H1 (cell line): Measurements from ENCODE around the gene ATXN2. TPM values are rescaled to one million over a fixed set of nuclear protein-coding genes. Genes with fewer than 3 reads are reported as not detected.

Experiments used
- CTCF ChIA-PET: fragments of 300-600 bp; sonication (Branson Sonifier 250); formaldehyde crosslinking; loops from one replicate; lab custom pipeline; 2021; ENCODE audit not compliant: partially characterized antibody; lab: Charles Lee
- POLR2A ChIA-PET: fragments of 300-600 bp; sonication (Branson Sonifier 250); formaldehyde crosslinking; loops from one replicate; lab custom pipeline; 2021; ENCODE audit warnings: inconsistent platforms; ENCODE audit not compliant: partially characterized antibody; lab: Charles Lee
- DNase-seq, 2 experiments: peaks; one replicate each; pipeline versions ENCODE4 v3.0.0 to v3.0.0-alpha.2; 2010 to 2022; ENCODE audit warnings: low spot score in 2 of 2, low read depth in 1 of 2, mixed read lengths in 1 of 2
- FAIRE-seq: peaks from 2 replicates; lab custom pipeline; 2011; peaks lifted over from hg19 to GRCh38; lab: Jason Lieb, UNC
- H2AFZ ChIP-seq: 2 replicates; pipeline ENCODE4 v1.8.1; 2012; ENCODE audit warnings: low read length, inconsistent platforms
- H2AK5ac ChIP-seq: 2 replicates; pipeline ENCODE4 v1.6.1; 2013; ENCODE audit warnings: low read depth, low read length
- H2BK120ac ChIP-seq: replicated peaks from 2 replicates; pipeline ENCODE3; 2013; ENCODE audit warnings: low read depth, low read length, inconsistent platforms
- H2BK12ac ChIP-seq: 2 replicates; pipeline ENCODE4 v1.6.1; 2013; ENCODE audit warnings: low read depth, low read length
- H2BK15ac ChIP-seq: 2 replicates; pipeline ENCODE4 v1.6.1; 2013; ENCODE audit warnings: low read length
- H2BK20ac ChIP-seq: 2 replicates; pipeline ENCODE4 v1.6.1; 2013; ENCODE audit warnings: low read length
- H2BK5ac ChIP-seq: 2 replicates; pipeline ENCODE4 v1.6.1; 2013; ENCODE audit warnings: low read depth, low read length
- H3K14ac ChIP-seq: 2 replicates; pipeline ENCODE4 v1.6.1; 2013; ENCODE audit warnings: inconsistent platforms; ENCODE audit not compliant: insufficient read length
- H3K18ac ChIP-seq: 2 replicates; pipeline ENCODE4 v1.6.1; 2013; ENCODE audit warnings: low read length; ENCODE audit errors: extremely low read depth
- H3K23ac ChIP-seq: 2 replicates; pipeline ENCODE4 v1.6.1; 2013; ENCODE audit warnings: inconsistent platforms; ENCODE audit not compliant: insufficient read length
- H3K23me2 ChIP-seq: 2 replicates; pipeline ENCODE4 v1.6.1; 2013; ENCODE audit warnings: low read depth, low read length
- H3K27ac ChIP-seq: 2 replicates; pipeline ENCODE4 v1.6.1; 2011; ENCODE audit warnings: low read depth, low read length, inconsistent platforms
- H3K27me3 ChIP-seq, 4 experiments: replicated peaks in 1 of 4; 1 replicate in 1 of 4; 2 replicates in 3 of 4; pipeline versions ENCODE4 v1.6.1 to v1.8.1; 2011 to 2013; ENCODE audit warnings: low read length in 3 of 4, mild to moderate bottlenecking in 3 of 4, inconsistent platforms in 2 of 4, mixed read lengths in 2 of 4, moderate library complexity in 1 of 4; ENCODE audit not compliant: control insufficient read depth in 3 of 4, insufficient read depth in 3 of 4; ENCODE audit errors: extremely low read depth in 1 of 4
- H3K36me3 ChIP-seq, 4 experiments: 2 replicates each; pipeline versions ENCODE4 v1.6.1 to v1.8.1; 2011 to 2013; ENCODE audit warnings: mild to moderate bottlenecking in 4 of 4, low read length in 3 of 4, moderate library complexity in 2 of 4, control low read depth in 1 of 4, inconsistent platforms in 1 of 4; ENCODE audit not compliant: insufficient read depth in 4 of 4, control insufficient read depth in 2 of 4
- H3K4ac ChIP-seq: replicated peaks from 2 replicates; pipeline ENCODE3; 2013; ENCODE audit warnings: low read length, low read depth, mixed read lengths, inconsistent platforms; ENCODE audit not compliant: insufficient read length
- H3K4me1 ChIP-seq, 4 experiments: replicated peaks in 1 of 4; 1 replicate in 1 of 4; 2 replicates in 3 of 4; pipeline versions ENCODE4 v1.6.1 to v1.8.1; 2011 to 2013; ENCODE audit warnings: low read length in 3 of 4, inconsistent platforms in 2 of 4, mixed read lengths in 1 of 4; ENCODE audit not compliant: insufficient read depth in 4 of 4, control insufficient read depth in 3 of 4
- H3K4me2 ChIP-seq, 2 experiments: 2 replicates each; pipeline versions ENCODE4 v1.6.1 to v1.8.1; 2011 to 2013; ENCODE audit warnings: low read depth in 2 of 2, low read length in 2 of 2, control low read depth in 1 of 2, inconsistent platforms in 1 of 2, mild to moderate bottlenecking in 1 of 2; ENCODE audit not compliant: insufficient read depth in 1 of 2
- H3K4me3 ChIP-seq, 4 experiments: fragments of 200-600, 300-600 bp in 1 of 4; sonication (generic), shearing (Covaris generic), sonication (Bioruptor Twin) in 1 of 4; 2 replicates each; pipeline versions ENCODE4 v1.5.1 to v1.8.1; 2011 to 2016; ENCODE audit warnings: low read length in 4 of 4, low read depth in 3 of 4, control low read depth in 2 of 4, inconsistent platforms in 2 of 4, mild to moderate bottlenecking in 2 of 4, mixed read lengths in 1 of 4, moderate library complexity in 1 of 4; ENCODE audit not compliant: insufficient read depth in 2 of 4; ENCODE audit errors: extremely low read depth in 1 of 4
- H3K56ac ChIP-seq: replicated peaks from 2 replicates; pipeline ENCODE3; 2013; ENCODE audit warnings: low read depth, mild to moderate bottlenecking, mixed read lengths, low read length, inconsistent platforms; ENCODE audit not compliant: insufficient read length
- H3K79me1 ChIP-seq: 2 replicates; pipeline ENCODE4 v1.6.1; 2013; ENCODE audit warnings: low read depth, low read length, control low read depth
- H3K79me2 ChIP-seq, 2 experiments: 2 replicates each; pipeline versions ENCODE4 v1.6.1 to v1.8.1; 2012 to 2013; ENCODE audit warnings: low read length in 2 of 2, mild to moderate bottlenecking in 2 of 2, inconsistent platforms in 1 of 2; ENCODE audit not compliant: insufficient read depth in 2 of 2, control insufficient read depth in 1 of 2
- H3K9ac ChIP-seq, 4 experiments: replicated peaks in 1 of 4; 1 replicate in 1 of 4; 2 replicates in 3 of 4; pipeline versions ENCODE4 v1.6.1 to v1.8.1; 2011 to 2013; ENCODE audit warnings: low read depth in 3 of 4, low read length in 3 of 4, control low read depth in 2 of 4, mild to moderate bottlenecking in 2 of 4, moderate library complexity in 2 of 4, inconsistent platforms in 1 of 4; ENCODE audit errors: extremely low read depth in 1 of 4
- H3K9me3 ChIP-seq, 2 experiments: 2 replicates each; pipeline versions ENCODE4 v1.6.1 to v1.8.1; 2012 to 2013; ENCODE audit warnings: mild to moderate bottlenecking in 2 of 2, moderate library complexity in 2 of 2, control low read depth in 1 of 2, inconsistent platforms in 1 of 2, low read depth in 1 of 2, low read length in 1 of 2, mixed read lengths in 1 of 2; ENCODE audit not compliant: insufficient read depth in 2 of 2
- H4K20me1 ChIP-seq, 2 experiments: replicated peaks in 1 of 2; 2 replicates each; pipeline versions ENCODE3 to v1.8.1; 2011 to 2013; ENCODE audit warnings: inconsistent platforms in 2 of 2, low read length in 2 of 2, mild to moderate bottlenecking in 1 of 2; ENCODE audit not compliant: insufficient read depth in 2 of 2, control insufficient read depth in 1 of 2
- H4K5ac ChIP-seq: 2 replicates; pipeline ENCODE4 v1.6.1; 2013; ENCODE audit warnings: low read length, low read depth, mixed read lengths, inconsistent platforms; ENCODE audit not compliant: insufficient read length
- H4K8ac ChIP-seq: 2 replicates; pipeline ENCODE4 v1.8.0; 2013; ENCODE audit warnings: mild to moderate bottlenecking, moderate library complexity, low read length, inconsistent platforms; ENCODE audit not compliant: insufficient read depth; ENCODE audit errors: extremely low read depth
- H4K91ac ChIP-seq: replicated peaks from 2 replicates; pipeline ENCODE3; 2013; ENCODE audit warnings: low read length, mixed read lengths, inconsistent platforms; ENCODE audit not compliant: insufficient read length
- ASH2L ChIP-seq: fragments of 200-600, 300-600 bp; sonication (generic); IDR thresholded peaks from one replicate; pipeline ENCODE4 v1.7.1; 2017; ENCODE audit warnings: low read length
- BACH1 ChIP-seq: IDR thresholded peaks from 2 replicates; pipeline ENCODE4 v1.6.1; 2012; ENCODE audit warnings: low read length, improper control_type of control experiment
- CEBPB ChIP-seq: IDR thresholded peaks from 2 replicates; pipeline ENCODE4 v1.6.1; 2012; ENCODE audit warnings: low read depth, low read length
- EP300 ChIP-seq, 2 experiments: IDR thresholded peaks; 1 replicate in 1 of 2; 2 replicates in 1 of 2; pipeline ENCODE4 v1.6.1; 2011 to 2012; ENCODE audit warnings: low read depth in 2 of 2, low read length in 2 of 2, mild to moderate bottlenecking in 2 of 2, borderline replicate concordance in 1 of 2, inconsistent platforms in 1 of 2, moderate library complexity in 1 of 2
- GABPA ChIP-seq: IDR thresholded peaks from 2 replicates; pipeline ENCODE4 v1.6.1; 2011; ENCODE audit warnings: mild to moderate bottlenecking, low read length, moderate library complexity, borderline replicate concordance; ENCODE audit not compliant: insufficient read depth
- KDM4A ChIP-seq: IDR thresholded peaks from one replicate; pipeline ENCODE4 v1.7.1; 2012; ENCODE audit warnings: low read depth, mild to moderate bottlenecking, moderate library complexity, low read length, inconsistent platforms; ENCODE audit not compliant: severe bottlenecking
- MAFK ChIP-seq: IDR thresholded peaks from 2 replicates; pipeline ENCODE4 v1.6.1; 2012; ENCODE audit warnings: low read depth, mild to moderate bottlenecking, improper control_type of control experiment, low read length
- RAD21 ChIP-seq, 2 experiments: IDR thresholded peaks in 1 of 2; conservative IDR thresholded peaks in 1 of 2; 2 replicates each; pipeline ENCODE4 v1.6.1; 2011; ENCODE audit warnings: low read depth in 2 of 2, low read length in 2 of 2, improper control_type of control experiment in 1 of 2, inconsistent platforms in 1 of 2, mild to moderate bottlenecking in 1 of 2, moderate library complexity in 1 of 2
- RNF2 ChIP-seq: fragments of 200-900, 300-1000 bp; sonication (generic); IDR thresholded peaks from 2 replicates; pipeline ENCODE4 v1.7.1; 2016; ENCODE audit warnings: borderline replicate concordance, low read depth, mild to moderate bottlenecking, antibody characterized with exemption, low read length; ENCODE audit not compliant: poor library complexity, severe bottlenecking; ENCODE audit errors: missing control alignments
- SUZ12 ChIP-seq: fragments of 200-600 bp; sonication (generic); IDR thresholded peaks from 2 replicates; pipeline ENCODE4 v1.6.1; 2012; ENCODE audit warnings: mild to moderate bottlenecking, inconsistent platforms, low read length, moderate library complexity, mixed read lengths
- TAF1 ChIP-seq: IDR thresholded peaks from 2 replicates; pipeline ENCODE4 v1.6.1; 2011; ENCODE audit warnings: mild to moderate bottlenecking, low read depth, low read length
- TBP ChIP-seq: IDR thresholded peaks from 2 replicates; pipeline ENCODE4 v1.6.1; 2011; ENCODE audit warnings: low read depth, low read length, improper control_type of control experiment
- WGBS, 2 experiments: shearing (Covaris generic) in 1 of 2; methylation state at CpG; one replicate each; pipeline versions ENCODE4 v1.1.6 to v1.1.7; 2013 to 2015; ENCODE audit warnings: low lambda C conversion rate in 2 of 2, mixed read lengths in 2 of 2, inconsistent platforms in 1 of 2, low coverage in 1 of 2, missing lambda C conversion rate in 1 of 2; ENCODE audit not compliant: insufficient replicate concordance in 2 of 2, insufficient coverage in 1 of 2, insufficient read length in 1 of 2; ENCODE audit errors: extremely low coverage in 1 of 2, missing lambda C conversion rate in 1 of 2; 5-methylcytosine and 5-hydroxymethylcytosine counted together
- polyA plus RNA-seq, 7 experiments: library from polyadenylated mRNA; depleted of rRNA in 3 of 7; stranded (reverse) in 5 of 7; unstranded in 2 of 7; fragments of >200 nt in 5 of 7; fragments of 200-250 nt in 2 of 7; gene quantifications; 1 replicate in 5 of 7; 2 replicates in 1 of 7; 4 replicates in 1 of 7; pipeline versions ENCODE4 v1.2.1 to v1.2.3, GENCODE V29; 2011 to 2013; ENCODE audit warnings: missing spikeins in 2 of 7, mixed read lengths in 2 of 7
- total RNA-seq: library from RNA; stranded (reverse); fragmentation: NEBNext Ultra II Directional; extraction: Animal tissue kit (Norgen Biotek cat#: 25700); gene quantifications from 2 replicates; pipeline ENCODE4 v1.2.1, GENCODE V29; 2021

ATXN2 gene
- total and polyA plus RNA-seq, 2 of the 8 experiments (the other 6 are each of a cell fraction or from before 2014, with no cell fraction given): 46.6 to 80.7 TPM

- FAIRE-seq (no peak), DNase-seq (no peak)
- H3K9ac ChIP-seq: no peak overlapping the region
- H3K18ac ChIP-seq: no peak overlapping the region
- H2AFZ ChIP-seq: no peak overlapping the region
- H3K36me3 ChIP-seq: peaks cover 12 to 26% (median 22%) of the 10 kb centered on the region in 4 experiments
- no peak overlapping the region for H3K56ac ChIP-seq
- H2BK5ac ChIP-seq: 0 out of 2 replicates have a peak overlapping the region, but pooled peaks have one; percentile 61
- POLR2A ChIA-PET: interaction anchor here (1.1 to 5.3 kb wide), 7 partner anchors 10 to 40 kb away, joined by 3 to 29 read pairs (median 16); no protein-coding TSS in a partner anchor
- H3K14ac ChIP-seq: no peak overlapping the region
- no peaks in the 10 kb centered on the region for H3K9me3 ChIP-seq
- H3K79me1 ChIP-seq: peaks cover 17% of the 10 kb centered on the region
- H3K27ac ChIP-seq: peak overlapping the region; percentile 38; the same call in 1 of the 2 replicates
- no peak overlapping the region for H3K4me2 ChIP-seq
- no peak overlapping the region for H2BK12ac ChIP-seq
- no peak overlapping the region for H4K5ac ChIP-seq
- no peak overlapping the region for H3K23ac ChIP-seq
- H2AK5ac ChIP-seq: no peak overlapping the region
- H3K4me3 ChIP-seq: no peak overlapping the region
- CTCF ChIA-PET: interaction anchor here (1.0 to 31.7 kb wide), 8 partner anchors 9 to 113 kb away, joined by 3 to 838 read pairs (median 6); partner anchors contain the start of gene SH2B3
- H3K79me2 ChIP-seq: peaks cover 0 to 35% of the 10 kb centered on the region in 2 experiments; a peak in 2 of 4 replicates
- no peak overlapping the region for H2BK15ac ChIP-seq
- peaks cover 0 to 19% (median 10%) of the 10 kb centered on the region in 4 experiments; a peak in 6 of 7 replicates for H3K4me1 ChIP-seq
- H2BK120ac ChIP-seq: no peak overlapping the region
- H4K8ac ChIP-seq: no peak overlapping the region
- H4K20me1 ChIP-seq: peaks cover 24% of the 10 kb centered on the region in 2 experiments
- WGBS, 2 experiments: 95% methylated on average over 7 of the region's 8 CpGs; no CpG with 5 or more reads in 1 of the 2 experiments
- no peaks in the 10 kb centered on the region for H3K23me2 ChIP-seq
- H3K27me3 ChIP-seq: no peaks in the 10 kb centered on the region
- no peak overlapping the region for H4K91ac ChIP-seq
- H3K4ac ChIP-seq: no peak overlapping the region
- H2BK20ac ChIP-seq: no peak overlapping the region
- TF ChIP-seq RNF2: no peak
- no peak for TF ChIP-seq MAFK
- TF ChIP-seq EP300 (IDR thresholded peaks at IDR 0.05; ENCODE audit: borderline replicate concordance in 1 of 2, low read depth in 2 of 2, low read length in 2 of 2): no peak
- no peak for TF ChIP-seq CEBPB
- no peak for TF ChIP-seq BACH1
- TF ChIP-seq GABPA: no peak
- TF ChIP-seq KDM4A: no peak
- no peak for TF ChIP-seq ASH2L
- no peak for TF ChIP-seq TBP
- TF ChIP-seq TAF1: no peak
- no peak for TF ChIP-seq RAD21 (IDR thresholded peaks at IDR 0.05 in 1 of 2, conservative IDR thresholded peaks at IDR 0.05 in 1 of 2; ENCODE audit: low read depth in 2 of 2, low read length in 2 of 2)
- TF ChIP-seq SUZ12: no peak
These were observed 154.7 kb downstream of the ATXN2 start for GRCh38 chr12:111444314-111444924.
